Panc1 (cell line): ENCODE data around the gene PGK2. TPM values are rescaled to one million over a fixed set of nuclear protein-coding genes. Genes with fewer than 3 reads are reported as not detected.

Source experiments
- ATAC-seq: fragments of 200-7000 bp; cut with Tn5 transposase; 2 replicates; pipeline ENCODE4 v1.9.1; 2020; ENCODE audit warnings: mild to moderate bottlenecking, moderate library complexity
- BruUV-seq: library from RNA; stranded (reverse); fragments of 400-500 nt; replicated peaks from 2 replicates; lab custom pipeline; 2021; lab: Mats Ljungman, UMichigan
- CTCF ChIA-PET: fragments of 300-600 bp; sonication (Branson Sonifier 250); formaldehyde crosslinking; loops from one replicate; lab custom pipeline; 2022; ENCODE audit warnings: antibody characterized with exemption; lab: Charles Lee
- POLR2A ChIA-PET: fragments of 300-600 bp; sonication (Branson Sonifier 250); formaldehyde crosslinking; loops from one replicate; lab custom pipeline; 2022; ENCODE audit warnings: antibody characterized with exemption; lab: Charles Lee
- DNase-seq: peaks from one replicate; pipeline ENCODE4 v3.0.0-alpha.2; 2010; ENCODE audit warnings: low read depth, low spot score
- H3K27ac ChIP-seq: 2 replicates; pipeline ENCODE4 v1.5.1; 2011; ENCODE audit warnings: mild to moderate bottlenecking, low read length, inconsistent platforms
- H3K27me3 ChIP-seq: fragments of 200-500 bp; sonication (Bioruptor generic); 2 replicates; pipeline ENCODE4 v1.6.0; 2014; ENCODE audit warnings: low read length, inconsistent platforms; ENCODE audit not compliant: control insufficient read depth, insufficient read depth
- H3K36me3 ChIP-seq: fragments of 200-500 bp; sonication (Bioruptor generic); 2 replicates; pipeline ENCODE4 v1.5.1; 2014; ENCODE audit warnings: inconsistent platforms, mild to moderate bottlenecking, low read length, moderate library complexity; ENCODE audit not compliant: control insufficient read depth, insufficient read depth
- H3K4me1 ChIP-seq: 2 replicates; pipeline ENCODE4 v1.5.1; 2011; ENCODE audit warnings: inconsistent platforms, mild to moderate bottlenecking, low read length, moderate library complexity; ENCODE audit not compliant: control insufficient read depth, insufficient read depth
- H3K4me3 ChIP-seq, 2 experiments: 2 replicates each; pipeline ENCODE4 v1.5.1; 2011 to 2012; ENCODE audit warnings: low read depth in 2 of 2, low read length in 2 of 2, mild to moderate bottlenecking in 2 of 2, inconsistent platforms in 1 of 2, moderate library complexity in 1 of 2
- H3K9me3 ChIP-seq: fragments of 200-500 bp; sonication (Bioruptor generic); 2 replicates; pipeline ENCODE4 v1.5.1; 2014; ENCODE audit warnings: low read depth, mild to moderate bottlenecking, inconsistent platforms, low read length, moderate library complexity; ENCODE audit not compliant: control insufficient read depth, insufficient read depth
- CTCF ChIP-seq: fragments of 450-650 bp; IDR thresholded peaks from 2 replicates; pipeline ENCODE4 v1.5.1; 2017; ENCODE audit warnings: mild to moderate bottlenecking
- POLR2AphosphoS5 ChIP-seq: IDR thresholded peaks from 2 replicates; pipeline ENCODE4 v1.6.1; 2012; ENCODE audit warnings: mild to moderate bottlenecking, low read depth, low read length, moderate library complexity
- REST ChIP-seq, 2 experiments: IDR thresholded peaks; 2 replicates each; pipeline ENCODE4 v1.6.1; 2011 to 2012; ENCODE audit warnings: low read depth in 2 of 2, control low read depth in 1 of 2, low read length in 1 of 2, mild to moderate bottlenecking in 1 of 2, moderate library complexity in 1 of 2; ENCODE audit not compliant: insufficient read depth in 1 of 2
- SIN3A ChIP-seq: IDR thresholded peaks from 2 replicates; pipeline ENCODE4 v1.6.1; 2012; ENCODE audit warnings: low read depth, mild to moderate bottlenecking, low read length, moderate library complexity, borderline replicate concordance; ENCODE audit not compliant: insufficient read depth
- TCF7L2 ChIP-seq: IDR thresholded peaks from 2 replicates; pipeline ENCODE4 v1.6.1; 2011; ENCODE audit warnings: mild to moderate bottlenecking, low read depth, low read length, inconsistent platforms
- in situ Hi-C: cut with HindIII; loops from 2 replicates; pipeline ENCODE4 v1.10.0; 2016; ENCODE audit warnings: low sequenced_read_pairs, low pct_unique_long_range_greater_than_20kb
- intact Hi-C: fragments of 100-400 bp; cut with micrococcal nuclease; formaldehyde crosslinking; loops from one replicate; pipeline ENCODE4 v1.10.0; 2022; ENCODE audit not compliant: unreplicated experiment
- total RNA-seq: library from RNA; stranded (reverse); gene quantifications from one replicate; pipeline ENCODE4 v1.2.1, GENCODE V29; 2021; ENCODE audit not compliant: unreplicated experiment

Gene PGK2
- total RNA-seq, 1 experiment from 2014 or later: not detected

GRCh38 chr6:49764571-49765236 is 22.4 kb downstream of the PGK2 start:
- no peak for DNase-seq
- H3K9me3 ChIP-seq: no peaks in the 10 kb centered on the region
- no peak overlapping the region for H3K4me3 ChIP-seq
- POLR2A ChIA-PET: no interaction called here
- no peaks in the 10 kb centered on the region for H3K4me1 ChIP-seq
- H3K27me3 ChIP-seq: no peaks in the 10 kb centered on the region
- no peak for TF ChIP-seq CTCF
- no peak for TF ChIP-seq REST (IDR thresholded peaks at IDR 0.05; ENCODE audit: insufficient read depth in 1 of 2, low read depth in 2 of 2, low read length in 1 of 2)
- CTCF ChIA-PET: no interaction called here
- H3K36me3 ChIP-seq: no peaks in the 10 kb centered on the region
- in situ Hi-C loops: no loop called here
- intact Hi-C loops: no loop called here
- no peak overlapping the region for H3K27ac ChIP-seq
- ATAC-seq: no peak
- BruUV-seq: no TSS peak

- no peaks in the 10 kb centered on the region for H3K9me3 ChIP-seq
- POLR2A ChIA-PET: no interaction called here
- no peaks in the 10 kb centered on the region for H3K36me3 ChIP-seq
- intact Hi-C loops (no loop called here), in situ Hi-C loops (no loop called here)
- H3K4me3 ChIP-seq: no peak within 1 kb of the TSS
- BruUV-seq: no TSS peak
- TF ChIP-seq CTCF: no peak
- no peak for TF ChIP-seq TCF7L2
- TF ChIP-seq REST (IDR thresholded peaks at IDR 0.05; ENCODE audit: insufficient read depth in 1 of 2, low read depth in 2 of 2, low read length in 1 of 2): no peak
- TF ChIP-seq POLR2AphosphoS5: no peak
- TF ChIP-seq SIN3A: no peak
- no peak for DNase-seq
- H3K4me1 ChIP-seq: no peaks in the 10 kb centered on the region
- CTCF ChIA-PET: no interaction called here
- no peak for ATAC-seq
- H3K27me3 ChIP-seq: no peaks in the 10 kb centered on the region
- H3K27ac ChIP-seq: no peak within 1 kb of the TSS
Observed at GRCh38 chr6:49744259-49744658, 42.8 kb downstream of the PGK2 start, which contains the start of gene CRISP3. CRISP3 (minus strand) TSS chr6:49744388; CDS start chr6:49744367, 21 bp downstream.
